Stimulated activated CD4-positive, alpha-beta T cell treated with anti-CD3 and anti-CD28 coated beads, Interleukin-4, amount 100 ng/mL, for 48 hours (primary cell): Measurements from ENCODE around the gene RPL22.
A peak's percentile ranks its signal among the peaks of the same experiment; 100 is the strongest.

Experiments
- DNase-seq, 2 donors: peaks; one replicate each; pipeline ENCODE4 v3.0.0-alpha.2; 2020; ENCODE audit warnings: low read depth in 2 of 2

The RPL22 gene

GRCh38 chr1:6205849-6206519 lies 6.6 kb upstream of the RPL22 start, which contains the start of gene RNF207:
TSS of gene RNF207 (plus strand) at chr1:6206119. CDS start at chr1:6206536, 417 bp downstream.
- DNase-seq, result peak; percentile 57 to 79

- no peak for DNase-seq
These were observed 2.9 kb upstream of the RPL22 start for GRCh38 chr1:6202256-6202655.

GRCh38 chr1:6200188-6200809 lies 904 bp upstream of the RPL22 start:
- DNase-seq, result no peak

GRCh38 chr1:6198646-6199297 lies 623 bp downstream of the RPL22 start:
- DNase-seq, result no peak

GRCh38 chr1:6197746-6198427 lies 1.5 kb downstream of the RPL22 start:
- no peak for DNase-seq

GRCh38 chr1:6191968-6192367 lies 7.4 kb downstream of the RPL22 start:
- DNase-seq, result no peak

- DNase-seq, result no peak
These were observed 10.9 kb downstream of the RPL22 start for GRCh38 chr1:6188466-6188865.

- DNase-seq, result no peak
These were observed 13.6 kb downstream of the RPL22 start for GRCh38 chr1:6185635-6186382.

GRCh38 chr1:6185151-6185550 lies 14.2 kb downstream of the RPL22 start:
- DNase-seq, result no peak

- DNase-seq, result no peak
These were observed 15.2 kb downstream of the RPL22 start for GRCh38 chr1:6184083-6184783.

GRCh38 chr1:6183520-6183989 lies 15.8 kb downstream of the RPL22 start:
- no peak for DNase-seq

GRCh38 chr1:6181347-6181770 lies 18.0 kb downstream of the RPL22 start:
- DNase-seq, result no peak

GRCh38 chr1:6180707-6181311 lies 18.6 kb downstream of the RPL22 start:
- no peak for DNase-seq

- no peak for DNase-seq
These were observed 19.1 kb downstream of the RPL22 start, which contains the start of gene CHD5 for GRCh38 chr1:6180268-6180706. TSS of gene CHD5 (minus strand) at chr1:6180321. CDS start at chr1:6180023, 298 bp downstream.

- no peak for DNase-seq
These were observed 19.7 kb downstream of the RPL22 start for GRCh38 chr1:6179564-6180175.

- no peak for DNase-seq
These were observed 20.4 kb downstream of the RPL22 start for GRCh38 chr1:6178751-6179563.

- no peak for DNase-seq
These were observed 21.6 kb downstream of the RPL22 start for GRCh38 chr1:6177681-6178380.

- no peak for DNase-seq
These were observed 22.6 kb downstream of the RPL22 start for GRCh38 chr1:6176779-6177178.
